Gastrocnemius medialis (tissue), 4 donors: ENCODE results near the gene ALDH2.

Experiments
- POLR2A ChIP-seq, 2 donors: fragments of 450-650 bp; IDR thresholded peaks; one replicate each; pipeline ENCODE4 v1.6.1; 2017; ENCODE audit warnings: antibody characterized with exemption in 2 of 2, mild to moderate bottlenecking in 2 of 2, moderate library complexity in 2 of 2
- TF ChIP-seq, protein P1 (sequence below), 5 experiments: fragments of 450-650 bp in 3 of 5; fragments of 200-600 bp in 2 of 5; sonication (generic) in 2 of 5; IDR thresholded peaks in 4 of 5; conservative IDR thresholded peaks in 1 of 5; 1 replicate in 4 of 5; 2 replicates in 1 of 5; pipeline ENCODE4 v1.5.1; 2016 to 2019; ENCODE audit warnings: antibody characterized with exemption in 5 of 5, mild to moderate bottlenecking in 3 of 5, moderate library complexity in 3 of 5

DNA sequence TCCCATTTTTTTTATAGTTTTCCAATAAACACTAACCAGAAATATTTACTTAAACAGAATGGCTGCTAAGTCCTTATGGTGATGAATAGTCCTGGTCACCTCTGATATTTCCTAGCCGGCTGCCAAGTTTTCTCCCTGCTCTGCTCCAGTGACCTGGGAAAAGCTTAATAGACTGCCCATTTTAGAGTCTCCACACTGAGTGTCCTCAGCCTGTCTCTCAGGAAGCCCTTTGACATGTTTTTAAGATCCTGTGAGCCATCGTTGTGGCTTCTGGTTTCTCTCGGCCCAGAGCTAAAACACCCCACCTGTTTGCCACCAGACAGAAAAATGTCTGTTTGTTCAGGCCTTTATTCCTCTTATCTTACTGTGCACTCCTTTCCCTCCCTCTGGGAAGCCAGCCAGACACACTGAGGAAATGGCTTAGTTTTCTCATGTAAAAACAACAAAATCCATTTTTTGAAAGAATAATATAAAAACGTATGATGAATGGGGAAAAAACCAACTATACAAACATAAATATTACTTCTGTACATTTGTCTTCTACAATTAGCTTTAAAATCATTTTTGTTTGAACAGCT, 25.4 kb upstream of the ALDH2 start:
- TF ChIP-seq, protein P1, sequence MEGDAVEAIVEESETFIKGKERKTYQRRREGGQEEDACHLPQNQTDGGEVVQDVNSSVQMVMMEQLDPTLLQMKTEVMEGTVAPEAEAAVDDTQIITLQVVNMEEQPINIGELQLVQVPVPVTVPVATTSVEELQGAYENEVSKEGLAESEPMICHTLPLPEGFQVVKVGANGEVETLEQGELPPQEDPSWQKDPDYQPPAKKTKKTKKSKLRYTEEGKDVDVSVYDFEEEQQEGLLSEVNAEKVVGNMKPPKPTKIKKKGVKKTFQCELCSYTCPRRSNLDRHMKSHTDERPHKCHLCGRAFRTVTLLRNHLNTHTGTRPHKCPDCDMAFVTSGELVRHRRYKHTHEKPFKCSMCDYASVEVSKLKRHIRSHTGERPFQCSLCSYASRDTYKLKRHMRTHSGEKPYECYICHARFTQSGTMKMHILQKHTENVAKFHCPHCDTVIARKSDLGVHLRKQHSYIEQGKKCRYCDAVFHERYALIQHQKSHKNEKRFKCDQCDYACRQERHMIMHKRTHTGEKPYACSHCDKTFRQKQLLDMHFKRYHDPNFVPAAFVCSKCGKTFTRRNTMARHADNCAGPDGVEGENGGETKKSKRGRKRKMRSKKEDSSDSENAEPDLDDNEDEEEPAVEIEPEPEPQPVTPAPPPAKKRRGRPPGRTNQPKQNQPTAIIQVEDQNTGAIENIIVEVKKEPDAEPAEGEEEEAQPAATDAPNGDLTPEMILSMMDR (IDR thresholded peaks at IDR 0.05 in 4 of 5, conservative IDR thresholded peaks at IDR 0.05 in 1 of 5) = no peak
- TF ChIP-seq POLR2A (IDR thresholded peaks at IDR 0.05) = no peak
